ENCODE results near the gene TNFRSF1B.

DNA sequence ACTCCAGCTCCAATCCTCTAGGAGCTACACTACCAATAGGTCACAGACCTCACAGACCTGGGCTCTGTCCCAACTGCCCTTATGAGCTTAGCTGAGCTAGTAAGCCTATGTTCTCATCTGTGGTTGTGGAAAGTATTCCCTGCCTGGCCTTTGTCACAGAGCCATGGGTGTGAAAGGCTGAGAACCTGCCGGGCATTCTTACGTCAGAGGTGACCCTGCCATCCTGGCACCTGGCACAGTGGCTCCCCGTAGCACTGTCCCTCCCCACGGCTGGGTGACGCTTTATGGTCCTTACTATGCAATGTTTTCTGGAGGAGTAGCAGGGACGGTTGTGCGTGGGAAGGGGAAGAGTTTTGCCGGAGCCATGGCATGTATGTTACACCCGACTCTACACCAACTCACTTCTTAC, 3.5 kb downstream of the TNFRSF1B start:
- TF ChIP-seq CTCF (conservative IDR thresholded peaks at IDR 0.05; ENCODE audit: low read depth in 2 of 2) = no peak
- TF ChIP-seq POLR2AphosphoS5 (IDR thresholded peaks at IDR 0.05; ENCODE audit: low read depth) = no peak
- TF ChIP-seq REST (IDR thresholded peaks at IDR 0.05; ENCODE audit: unreplicated experiment) = no peak
- TF ChIP-seq EZH2 (IDR thresholded peaks at IDR 0.05; ENCODE audit: low read depth, unreplicated experiment) = no peak

Measured in GM23338 (cell line).